ENCODE data around the gene METAP1D. TPM values are rescaled to one million over a fixed set of nuclear protein-coding genes. Genes with fewer than 3 reads are reported as not detected.

Gene METAP1D
- total RNA-seq, 5 donors from 2014 or later (not counting 1 experiment from before 2014, with no cell fraction given) = 7.6 to 11.4 (median 10.1) TPM

DNA sequence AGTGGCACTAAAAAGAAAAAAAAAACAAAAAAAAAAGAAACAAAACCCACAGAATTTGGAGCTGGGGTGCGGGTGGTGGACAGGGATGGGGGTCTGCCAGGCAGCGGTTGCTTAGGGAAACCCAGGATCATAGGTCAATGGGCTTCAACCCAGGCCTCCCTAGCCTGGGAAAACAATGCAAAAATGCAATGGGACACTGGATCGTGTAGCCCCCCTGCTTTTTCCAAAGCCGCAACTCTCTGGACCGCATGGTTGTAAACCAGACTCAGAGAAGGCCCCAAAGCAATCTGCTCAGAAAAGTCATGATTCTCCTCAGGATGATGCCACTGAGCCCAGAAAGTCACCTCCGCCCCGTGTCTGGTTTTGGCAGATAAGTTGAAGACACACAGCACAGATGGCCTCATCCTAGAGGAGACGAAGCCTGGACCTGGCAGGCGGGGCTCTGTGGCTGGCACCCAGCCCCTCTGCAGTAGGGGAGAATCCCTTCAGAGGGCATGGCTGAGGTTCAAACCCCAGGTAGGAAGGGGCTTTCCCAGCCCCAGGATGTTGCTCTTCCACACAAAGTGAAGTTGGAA is 97.9 kb downstream of the METAP1D start:
- Histone ChIP-seq H3K27ac (ENCODE audit: low read length) (no peak overlapping the region), H3K36me3 (ENCODE audit: control insufficient read depth in 2 of 2, extremely low read depth in 1 of 2, insufficient read depth in 1 of 2, low read length in 1 of 2) (no peaks in the 10 kb centered on the region), H3K9me3 (no peaks in the 10 kb centered on the region), H3K27me3 (replicated peaks in 1 of 2; ENCODE audit: control insufficient read depth in 2 of 2, extremely low read depth in 1 of 2, insufficient read depth in 2 of 2, low read length in 1 of 2) (peaks cover 14 to 96% of the 10 kb centered on the region in 2 experiments), H3K4me3 (ENCODE audit: control insufficient read depth in 1 of 2, extremely low read depth in 1 of 2, low read length in 1 of 2) (peak overlapping the region in 1 of 2 donors; percentile 29), H3K4me1 (ENCODE audit: control insufficient read depth in 1 of 2, extremely low read depth in 1 of 2, insufficient read depth in 2 of 2, low read length in 2 of 2) (peaks cover 29 to 90% of the 10 kb centered on the region in 2 experiments)
- Mint-ChIP-seq H3K9me3 (no peaks in the 10 kb centered on the region), H3K27me3 (peaks cover 51 to 79% of the 10 kb centered on the region in 2 donors), H3K4me1 (peaks cover 49 to 63% (median 63%) of the 10 kb centered on the region in 3 donors), H3K36me3 (no peaks in the 10 kb centered on the region), H3K4me3 (peak overlapping the region in 1 of 3 donors; percentile 82), H3K27ac (no peak overlapping the region)
- no peak for ATAC-seq (replicated peaks in 1 of 4)
- WGBS (ENCODE audit: insufficient coverage) = 41% methylated on average over 8 of the region's 9 CpGs
- POLR2A ChIA-PET = no interaction called here
- DNase-seq = peak in 2 of 35 experiments; percentile 10 to 43
- CTCF ChIA-PET = no interaction called here

DNA sequence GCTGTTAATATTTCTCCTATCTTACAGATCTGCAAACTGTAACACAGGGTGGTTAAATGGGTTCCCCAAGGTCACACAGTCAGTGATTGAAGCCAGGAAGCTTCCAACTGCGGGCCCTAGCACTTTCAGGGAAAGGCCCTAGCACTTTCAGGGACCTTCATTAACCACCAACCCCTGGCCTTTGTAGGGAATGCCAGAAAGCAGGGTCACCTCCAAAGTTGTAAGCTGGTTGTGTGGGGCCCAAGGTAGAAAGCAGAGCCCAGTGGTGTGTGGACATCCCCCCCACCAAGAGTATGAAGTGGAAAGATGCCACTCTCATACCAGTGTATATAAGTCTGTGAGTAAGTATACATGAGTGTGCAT is 98.5 kb downstream of the METAP1D start:
- no CpG with 5 or more reads among the region's 1 CpG for WGBS (ENCODE audit: insufficient coverage)
- Histone ChIP-seq H3K9me3 (no peaks in the 10 kb centered on the region), H3K4me3 (ENCODE audit: control insufficient read depth in 1 of 2, extremely low read depth in 1 of 2, low read length in 1 of 2) (no peak overlapping the region), H3K36me3 (ENCODE audit: control insufficient read depth in 2 of 2, extremely low read depth in 1 of 2, insufficient read depth in 1 of 2, low read length in 1 of 2) (no peaks in the 10 kb centered on the region), H3K27ac (ENCODE audit: low read length) (no peak overlapping the region), H3K4me1 (ENCODE audit: control insufficient read depth in 1 of 2, extremely low read depth in 1 of 2, insufficient read depth in 2 of 2, low read length in 2 of 2) (peaks cover 32 to 91% of the 10 kb centered on the region in 2 experiments), H3K27me3 (replicated peaks in 1 of 2; ENCODE audit: control insufficient read depth in 2 of 2, extremely low read depth in 1 of 2, insufficient read depth in 2 of 2, low read length in 1 of 2) (peaks cover 14 to 95% of the 10 kb centered on the region in 2 experiments)
- Mint-ChIP-seq H3K4me1 (peaks cover 51 to 66% (median 62%) of the 10 kb centered on the region in 3 donors), H3K27ac (peak overlapping the region in 1 of 2 donors; percentile 41), H3K27me3 (peaks cover 46 to 77% of the 10 kb centered on the region in 2 donors), H3K4me3 (peak overlapping the region in 2 of 3 donors; percentile 39 to 54), H3K36me3 (no peaks in the 10 kb centered on the region), H3K9me3 (no peaks in the 10 kb centered on the region)
- ChIA-PET CTCF (interaction anchor here in 1 of 2 donors (1.2 kb wide), 1 partner anchor 13 kb away, joined by 3 read pairs; the partner anchor contains the start of gene DLX1), POLR2A (no interaction called here)
- no peak for ATAC-seq (replicated peaks in 1 of 4)
- peak in 1 of 35 experiments; percentile 1 for DNase-seq

DNA sequence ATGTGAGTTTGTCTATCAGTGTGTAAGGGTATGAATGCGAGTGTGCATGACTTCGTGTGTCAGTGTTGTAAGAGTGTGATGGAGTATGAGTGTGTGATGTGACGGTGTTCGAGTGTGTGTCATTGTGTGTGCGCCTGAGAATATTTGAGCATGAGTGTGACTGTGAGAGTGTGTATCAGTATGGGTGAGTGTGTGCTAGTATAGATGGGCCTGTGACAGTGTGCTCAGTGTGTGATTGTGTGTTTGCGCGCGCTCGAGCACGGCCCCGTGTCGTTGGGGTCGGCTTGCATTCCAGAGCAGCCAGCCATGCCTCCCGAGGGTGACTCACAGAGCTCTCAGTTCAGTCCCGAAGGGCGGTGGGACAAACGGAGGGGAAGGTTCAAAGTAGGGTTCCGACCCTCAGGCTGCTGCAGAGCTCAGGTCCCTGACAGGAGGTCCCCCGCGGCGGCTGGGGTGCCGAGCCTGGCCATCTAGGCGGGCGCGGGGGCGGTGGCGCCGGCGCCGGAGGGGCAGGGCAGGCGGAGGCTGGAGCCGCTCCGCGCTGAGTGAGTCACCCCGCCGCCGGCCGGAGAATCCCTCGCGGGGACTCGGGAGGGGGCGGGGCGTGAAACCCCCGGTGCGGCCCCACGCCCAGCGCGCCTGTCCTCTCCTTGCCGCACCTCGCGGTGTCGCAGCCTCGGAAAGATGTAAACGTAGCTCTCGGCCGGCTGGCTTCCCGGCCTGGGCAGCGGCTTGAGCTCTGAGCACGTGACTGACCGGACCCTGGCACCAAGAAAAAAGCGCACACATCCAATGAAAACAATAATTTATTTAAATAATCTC is 99.1 kb downstream of the METAP1D start:
- Mint-ChIP-seq H3K4me3 (peak overlapping the region in 2 of 3 donors; percentile 39 to 54), H3K27ac (peak overlapping the region; percentile 0 to 41), H3K9me3 (no peaks in the 10 kb centered on the region), H3K36me3 (no peaks in the 10 kb centered on the region), H3K27me3 (peaks cover 47 to 77% of the 10 kb centered on the region in 2 donors), H3K4me1 (peaks cover 55 to 67% (median 62%) of the 10 kb centered on the region in 3 donors)
- H3K9me3 ChIP-seq = no peaks in the 10 kb centered on the region
- no peak overlapping the region for H3K4me3 ChIP-seq (ENCODE audit: control insufficient read depth in 1 of 2, extremely low read depth in 1 of 2, low read length in 1 of 2)
- 9% methylated on average over 54 of the region's 61 CpGs for WGBS (ENCODE audit: insufficient coverage)
- peaks cover 38 to 97% of the 10 kb centered on the region in 2 experiments for H3K4me1 ChIP-seq (ENCODE audit: control insufficient read depth in 1 of 2, extremely low read depth in 1 of 2, insufficient read depth in 2 of 2, low read length in 2 of 2)
- no peaks in the 10 kb centered on the region for H3K36me3 ChIP-seq (ENCODE audit: control insufficient read depth in 2 of 2, extremely low read depth in 1 of 2, insufficient read depth in 1 of 2, low read length in 1 of 2)
- ATAC-seq (replicated peaks in 1 of 4) (no peak), DNase-seq (peak in 3 of 35 experiments; percentile 17 to 49 (median 41))
- peaks cover 11 to 94% of the 10 kb centered on the region in 2 experiments for H3K27me3 ChIP-seq (replicated peaks in 1 of 2; ENCODE audit: control insufficient read depth in 2 of 2, extremely low read depth in 1 of 2, insufficient read depth in 2 of 2, low read length in 1 of 2)
- H3K27ac ChIP-seq (ENCODE audit: low read length) = no peak overlapping the region
- CTCF ChIA-PET = interaction anchor here in 1 of 2 donors (1.2 kb wide), 1 partner anchor 14 kb away, joined by 3 read pairs; the partner anchor contains the start of gene DLX1
- POLR2A ChIA-PET = no interaction called here

DNA sequence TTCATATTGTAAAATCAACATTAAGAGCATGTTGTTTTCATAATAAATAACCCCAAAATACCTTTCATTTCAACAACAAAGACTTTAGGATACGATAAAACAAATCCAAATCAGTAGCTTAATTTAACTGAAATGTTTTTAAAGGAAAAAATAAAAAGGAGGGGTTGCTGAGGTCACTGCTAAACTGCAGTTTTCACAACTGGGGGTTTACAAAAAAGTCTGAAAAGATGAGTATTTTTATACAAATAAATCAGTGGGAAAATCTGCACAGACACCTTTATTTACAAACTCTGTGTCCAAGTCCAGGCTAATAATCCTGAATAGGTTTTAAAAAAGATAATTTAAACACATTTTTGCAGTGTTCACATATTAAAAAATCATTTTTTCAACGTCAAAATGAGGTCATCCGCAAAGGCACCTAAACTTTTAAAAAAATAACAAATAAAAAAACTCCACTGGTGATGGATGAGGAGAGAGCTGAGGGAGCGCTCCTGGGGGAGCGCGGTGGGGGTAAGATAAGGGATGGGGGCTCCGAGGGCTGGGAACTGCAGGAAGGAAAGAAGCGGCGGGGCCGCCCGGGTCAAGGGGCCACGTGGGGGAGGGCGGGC is 99.8 kb downstream of the METAP1D start:
- no peak for DNase-seq
- CTCF ChIA-PET = interaction anchor here in 1 of 2 donors (1.2 kb wide), 1 partner anchor 15 kb away, joined by 3 read pairs; the partner anchor contains the start of gene DLX1
- peaks cover 13 to 94% of the 10 kb centered on the region in 2 experiments for H3K27me3 ChIP-seq (replicated peaks in 1 of 2; ENCODE audit: control insufficient read depth in 2 of 2, extremely low read depth in 1 of 2, insufficient read depth in 2 of 2, low read length in 1 of 2)
- H3K27ac ChIP-seq (ENCODE audit: low read length) = no peak overlapping the region
- H3K4me1 Mint-ChIP-seq = peaks cover 56 to 68% (median 66%) of the 10 kb centered on the region in 3 donors
- H3K36me3 Mint-ChIP-seq = no peaks in the 10 kb centered on the region
- H3K27ac Mint-ChIP-seq = no peak overlapping the region
- no peaks in the 10 kb centered on the region for H3K9me3 Mint-ChIP-seq
- H3K9me3 ChIP-seq = no peaks in the 10 kb centered on the region
- POLR2A ChIA-PET = no interaction called here
- H3K27me3 Mint-ChIP-seq = peaks cover 52 to 80% of the 10 kb centered on the region in 2 donors
- H3K4me3 ChIP-seq (ENCODE audit: control insufficient read depth in 1 of 2, extremely low read depth in 1 of 2, low read length in 1 of 2) = no peak overlapping the region
- H3K4me3 Mint-ChIP-seq = peak overlapping the region in 1 of 3 donors; percentile 86
- no peaks in the 10 kb centered on the region for H3K36me3 ChIP-seq (ENCODE audit: control insufficient read depth in 2 of 2, extremely low read depth in 1 of 2, insufficient read depth in 1 of 2, low read length in 1 of 2)
- ATAC-seq (replicated peaks in 1 of 4) = no peak
- H3K4me1 ChIP-seq (ENCODE audit: control insufficient read depth in 1 of 2, extremely low read depth in 1 of 2, insufficient read depth in 2 of 2, low read length in 2 of 2) = peaks cover 42 to 97% of the 10 kb centered on the region in 2 experiments
- WGBS (ENCODE audit: insufficient coverage) = 3% methylated on average over 9 of the region's 13 CpGs

DNA sequence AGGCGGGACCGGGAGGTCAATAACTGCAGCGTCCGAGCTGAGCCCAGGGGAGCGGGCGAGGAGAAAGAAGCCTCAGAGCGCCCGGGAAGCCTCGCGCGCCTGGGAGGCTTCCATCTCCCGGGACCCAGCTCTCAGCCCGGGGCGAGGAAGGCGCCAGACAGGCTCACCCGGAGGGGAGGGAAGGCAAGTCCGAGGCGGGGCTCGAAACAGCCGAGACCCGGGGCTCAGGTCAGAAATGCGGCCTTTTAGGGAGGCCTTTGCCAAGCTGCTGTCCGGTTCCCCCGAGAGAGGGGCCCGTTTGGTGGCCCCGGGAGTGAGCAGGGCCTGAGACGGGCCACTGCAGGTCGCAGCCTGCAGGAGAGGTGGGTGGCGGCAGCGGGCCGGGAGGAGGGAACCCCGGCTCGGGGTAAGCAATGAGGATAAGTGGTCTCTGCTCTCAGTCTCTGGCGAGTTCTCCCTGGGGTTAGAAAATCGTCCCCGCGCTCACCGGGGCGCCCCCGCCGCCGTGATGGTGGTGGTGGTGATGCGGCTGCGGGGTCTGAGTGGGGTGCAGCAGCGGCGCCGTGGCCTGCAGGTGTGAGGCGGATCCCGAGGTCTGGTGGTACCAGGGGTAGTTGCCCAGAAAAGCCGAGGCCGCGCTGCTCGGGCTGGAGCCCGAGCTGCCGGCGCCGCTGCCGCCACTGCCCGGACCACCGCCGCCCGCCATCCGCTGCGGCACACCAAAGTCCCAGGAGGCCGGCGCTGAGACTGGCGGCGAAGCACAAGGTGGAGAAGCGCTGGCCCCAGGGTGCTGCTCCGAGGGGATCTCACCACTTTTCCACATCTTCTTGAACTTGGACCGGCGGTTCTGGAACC is 100.6 kb downstream of the METAP1D start:
- DNase-seq = peak in 2 of 35 experiments; percentile 25 to 32
- Mint-ChIP-seq H3K4me1 (peaks cover 53 to 67% (median 63%) of the 10 kb centered on the region in 3 donors), H3K9me3 (no peaks in the 10 kb centered on the region), H3K27me3 (peaks cover 53 to 82% of the 10 kb centered on the region in 2 donors), H3K36me3 (no peaks in the 10 kb centered on the region), H3K27ac (peak overlapping the region in 1 of 2 donors; percentile 27), H3K4me3 (peak overlapping the region in 2 of 3 donors; percentile 28 to 86)
- peak overlapping the region in 1 of 2 donors; percentile 77 for H3K4me3 ChIP-seq (ENCODE audit: control insufficient read depth in 1 of 2, extremely low read depth in 1 of 2, low read length in 1 of 2)
- POLR2A ChIA-PET = no interaction called here
- peaks cover 13 to 94% of the 10 kb centered on the region in 2 experiments for H3K27me3 ChIP-seq (replicated peaks in 1 of 2; ENCODE audit: control insufficient read depth in 2 of 2, extremely low read depth in 1 of 2, insufficient read depth in 2 of 2, low read length in 1 of 2)
- no peaks in the 10 kb centered on the region for H3K36me3 ChIP-seq (ENCODE audit: control insufficient read depth in 2 of 2, extremely low read depth in 1 of 2, insufficient read depth in 1 of 2, low read length in 1 of 2)
- H3K9me3 ChIP-seq = no peaks in the 10 kb centered on the region
- WGBS (ENCODE audit: insufficient coverage) = 6% methylated on average over 67 of the region's 72 CpGs
- ATAC-seq (replicated peaks in 1 of 4) = no peak
- CTCF ChIA-PET = no interaction called here
- no peak overlapping the region for H3K27ac ChIP-seq (ENCODE audit: low read length)
- H3K4me1 ChIP-seq (ENCODE audit: control insufficient read depth in 1 of 2, extremely low read depth in 1 of 2, insufficient read depth in 2 of 2, low read length in 2 of 2) = peaks cover 39 to 89% of the 10 kb centered on the region in 2 experiments

All from T-cell (primary cell).